Hepatic stellate cell (primary cell): ENCODE measurements around the gene ACTR6.
A peak's percentile ranks its signal among the peaks of the same experiment; 100 is the strongest.
"Not testable (repeated sequence)": the region's sequence is repeated elsewhere in the genome, so short reads cannot be mapped to it uniquely, and the experiment has no call there.

Experiments used
- DNase-seq: peaks from one replicate; pipeline ENCODE4 v3.0.0; 2011; ENCODE audit warnings: low spot score

The ACTR6 gene

GRCh38 chr12:100185361-100185894 is 15.2 kb upstream of the ACTR6 start:
- no peak for DNase-seq

GRCh38 chr12:100186071-100186470 is 14.5 kb upstream of the ACTR6 start:
- DNase-seq, result peak; percentile 25

GRCh38 chr12:100187068-100187467 is 13.5 kb upstream of the ACTR6 start:
- DNase-seq, result no peak

GRCh38 chr12:100187857-100188519 is 12.6 kb upstream of the ACTR6 start:
- DNase-seq, result no peak

- DNase-seq, result not testable (repeated sequence)
Measured at GRCh38 chr12:100188888-100189635, 11.6 kb upstream of the ACTR6 start.

GRCh38 chr12:100189636-100190394 is 10.8 kb upstream of the ACTR6 start:
- no peak for DNase-seq

GRCh38 chr12:100193085-100193484 is 7.5 kb upstream of the ACTR6 start:
- no peak for DNase-seq

- DNase-seq, result no peak
Measured at GRCh38 chr12:100197486-100197885, 3.1 kb upstream of the ACTR6 start.

- no peak for DNase-seq
Measured at GRCh38 chr12:100199023-100199346, 1.6 kb upstream of the ACTR6 start.

- DNase-seq, result peak; percentile 31
Measured at GRCh38 chr12:100199347-100200149, 1.1 kb upstream of the ACTR6 start.

- DNase-seq, result no peak
Measured at GRCh38 chr12:100201604-100202423, 1.2 kb downstream of the ACTR6 start.

- DNase-seq, result no peak
Measured at GRCh38 chr12:100207311-100207710, 6.7 kb downstream of the ACTR6 start.

- DNase-seq, result no peak
Measured at GRCh38 chr12:100208834-100209233, 8.2 kb downstream of the ACTR6 start.

GRCh38 chr12:100211698-100212097 is 11.1 kb downstream of the ACTR6 start:
- no peak for DNase-seq

- DNase-seq, result no peak
Measured at GRCh38 chr12:100213016-100213891, 12.6 kb downstream of the ACTR6 start.

GRCh38 chr12:100214518-100214917 is 13.9 kb downstream of the ACTR6 start:
- DNase-seq, result no peak

- no peak for DNase-seq
Measured at GRCh38 chr12:100215209-100215608, 14.6 kb downstream of the ACTR6 start.

GRCh38 chr12:100216337-100216736 is 15.7 kb downstream of the ACTR6 start:
- no peak for DNase-seq

GRCh38 chr12:100219328-100220109 is 18.9 kb downstream of the ACTR6 start:
- no peak for DNase-seq
